Measurements from ENCODE around the gene NAT14. TPM values are rescaled to one million over a fixed set of nuclear protein-coding genes. Genes with fewer than 3 reads are reported as not detected.
"Not testable (repeated sequence)": the region's sequence is repeated elsewhere in the genome, so short reads cannot be mapped to it uniquely, and the experiment has no call there.

Gene NAT14, protein sequence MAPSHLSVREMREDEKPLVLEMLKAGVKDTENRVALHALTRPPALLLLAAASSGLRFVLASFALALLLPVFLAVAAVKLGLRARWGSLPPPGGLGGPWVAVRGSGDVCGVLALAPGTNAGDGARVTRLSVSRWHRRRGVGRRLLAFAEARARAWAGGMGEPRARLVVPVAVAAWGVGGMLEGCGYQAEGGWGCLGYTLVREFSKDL
- polyA plus RNA-seq (ENCODE audit: insufficient read length in 4 of 4), result 10 to 100 TPM; 43.6 to 68.7 (median 51.3) TPM

DNA sequence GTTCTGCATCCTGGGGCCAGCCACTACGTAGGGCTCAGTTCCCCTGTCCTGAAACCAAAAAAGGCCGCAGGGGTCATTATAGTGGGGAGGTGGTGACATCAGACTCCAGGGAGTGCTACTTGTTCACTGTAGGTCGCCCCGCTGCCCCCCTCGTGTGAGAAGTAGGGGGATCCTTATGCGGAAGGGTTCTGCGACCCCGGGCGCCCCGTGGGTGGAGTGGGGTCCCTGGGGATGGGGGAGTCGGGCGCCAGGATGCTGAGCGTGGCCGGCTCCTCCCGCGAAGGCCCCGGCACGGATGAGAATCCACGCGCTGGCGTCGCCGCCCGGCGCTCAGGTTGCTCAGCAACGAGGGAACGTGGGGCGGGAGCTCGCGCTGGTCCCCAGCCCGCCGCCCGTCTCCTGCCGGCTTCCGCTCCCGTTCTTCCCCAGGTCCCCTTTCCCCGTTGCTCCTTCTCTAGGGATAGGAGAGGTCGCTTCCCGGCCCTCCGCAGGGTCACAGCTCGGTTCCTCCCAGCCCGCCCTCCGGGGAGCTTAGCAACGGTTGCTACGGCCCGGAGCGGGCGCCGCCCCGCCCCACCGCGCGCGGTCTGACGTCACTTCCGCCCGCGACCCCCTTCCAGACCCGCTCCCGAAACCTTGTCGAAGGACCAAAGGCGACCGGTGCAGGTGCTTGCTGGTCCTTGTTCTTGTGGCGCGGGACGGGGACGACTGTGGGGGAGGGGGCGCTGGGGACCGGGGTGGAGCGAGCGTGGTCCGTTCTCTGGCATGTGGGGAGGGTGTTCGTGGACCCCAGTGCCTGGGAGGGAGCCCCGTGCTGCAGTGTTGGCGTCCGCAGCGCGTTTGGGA, at the start of gene NAT14:
TSS of gene NAT14 (plus strand) at position 596 of the 846 bp plus-strand sequence. CDS start 521 bp downstream, outside the sequence.
- peak in 1 of 4 donors; percentile 86 for DNase-seq (ENCODE audit: low read depth in 4 of 4, low spot score in 3 of 4)

DNA sequence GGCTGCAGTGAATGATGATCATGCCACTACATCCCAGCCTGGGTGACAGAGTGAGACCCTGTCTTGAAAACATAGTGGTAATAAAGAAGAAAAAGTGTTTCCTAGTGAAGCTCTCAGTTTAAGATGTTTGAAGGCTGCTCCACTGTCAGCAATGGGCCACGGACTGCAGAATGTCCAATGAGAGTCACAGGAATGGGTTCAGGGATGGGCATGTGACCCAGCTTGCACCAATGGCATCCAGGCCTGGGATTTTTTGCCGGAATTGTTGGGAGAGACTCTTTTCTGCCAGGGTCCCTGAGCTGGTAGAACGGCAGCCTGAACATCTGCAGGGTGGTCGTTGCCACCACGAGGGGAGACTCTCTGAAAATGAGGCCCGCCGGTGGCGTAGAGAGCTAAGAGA, 48.1 kb upstream of the NAT14 start:
- no peak for DNase-seq (ENCODE audit: low read depth in 4 of 4, low spot score in 3 of 4)

DNA sequence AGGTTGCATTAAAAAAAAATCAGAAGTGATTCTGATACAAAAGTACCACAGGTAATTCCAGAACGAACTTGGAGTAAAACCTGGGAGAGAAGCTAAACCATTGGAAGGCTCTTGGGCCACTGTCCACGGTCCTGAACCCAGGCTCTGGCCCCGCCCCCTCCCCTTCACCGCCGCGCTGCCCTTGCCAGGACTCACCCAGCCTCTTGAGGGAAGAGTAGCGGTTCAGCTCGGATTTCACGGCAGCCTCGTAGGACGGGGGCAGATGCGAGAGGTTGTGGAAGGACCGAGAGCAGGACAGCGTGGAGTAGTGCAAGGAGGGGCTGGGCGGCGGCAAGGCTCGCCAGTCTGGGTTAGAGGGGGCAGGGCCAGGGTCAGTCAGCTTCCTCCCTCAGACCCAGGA, 47.6 kb upstream of the NAT14 start:
- DNase-seq (ENCODE audit: low read depth in 4 of 4, low spot score in 3 of 4), result no peak

DNA sequence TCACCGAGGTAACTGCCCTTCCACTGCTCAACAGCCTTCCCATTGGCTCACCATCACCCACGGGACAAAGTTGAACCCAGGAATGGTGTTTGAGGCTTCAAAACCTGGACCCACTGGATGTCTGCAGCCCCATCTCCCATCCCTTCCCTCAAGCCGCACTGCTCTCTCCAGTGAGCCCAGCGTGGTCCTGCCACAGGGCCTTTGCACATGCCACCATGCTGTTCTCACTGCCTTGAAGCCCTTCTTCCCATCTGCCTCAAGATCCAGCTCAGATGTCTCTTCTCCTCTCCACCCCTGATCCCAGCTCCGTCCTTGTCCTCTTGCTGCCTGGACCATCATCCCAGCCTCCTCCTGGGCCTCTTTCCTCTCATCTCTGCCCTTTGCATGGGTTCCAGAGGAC, 45.9 kb upstream of the NAT14 start:
- DNase-seq (ENCODE audit: low read depth in 4 of 4, low spot score in 3 of 4), result no peak

DNA sequence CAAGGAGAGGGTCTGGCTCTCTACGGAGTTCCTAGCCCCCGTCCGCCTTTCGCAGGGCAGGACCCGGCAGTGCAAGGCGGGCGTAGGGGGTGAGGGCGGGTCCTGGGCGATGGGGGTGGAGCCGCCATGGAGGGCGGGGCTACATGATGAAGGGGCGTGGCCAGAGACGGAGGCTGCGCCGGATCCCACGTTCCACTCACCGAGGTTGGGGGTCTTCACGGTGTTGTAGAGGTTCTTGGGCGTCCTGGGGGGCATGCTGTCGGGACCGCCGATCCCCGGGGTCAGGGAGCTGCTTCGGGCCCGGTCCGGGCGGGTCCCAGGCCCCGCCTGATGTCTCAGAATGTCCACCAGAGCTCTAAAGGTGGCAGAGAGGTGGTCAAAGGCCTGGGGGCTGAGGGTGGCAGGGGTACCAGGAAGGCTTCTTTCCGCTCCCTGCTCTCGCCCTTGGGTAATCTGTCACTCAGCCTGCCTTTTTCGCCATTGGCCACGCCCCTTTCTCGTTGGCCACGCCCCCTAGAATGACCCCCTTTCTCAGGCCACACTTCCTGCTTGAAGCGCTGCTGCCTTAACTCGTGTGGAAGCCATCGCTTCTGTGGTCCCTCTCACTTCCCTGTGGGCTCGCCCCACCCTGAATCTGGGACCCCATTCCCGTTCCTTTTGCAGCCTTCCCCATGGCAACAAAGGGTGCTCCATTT, 44.4 kb upstream of the NAT14 start:
- DNase-seq (ENCODE audit: low read depth in 4 of 4, low spot score in 3 of 4), result no peak

DNA sequence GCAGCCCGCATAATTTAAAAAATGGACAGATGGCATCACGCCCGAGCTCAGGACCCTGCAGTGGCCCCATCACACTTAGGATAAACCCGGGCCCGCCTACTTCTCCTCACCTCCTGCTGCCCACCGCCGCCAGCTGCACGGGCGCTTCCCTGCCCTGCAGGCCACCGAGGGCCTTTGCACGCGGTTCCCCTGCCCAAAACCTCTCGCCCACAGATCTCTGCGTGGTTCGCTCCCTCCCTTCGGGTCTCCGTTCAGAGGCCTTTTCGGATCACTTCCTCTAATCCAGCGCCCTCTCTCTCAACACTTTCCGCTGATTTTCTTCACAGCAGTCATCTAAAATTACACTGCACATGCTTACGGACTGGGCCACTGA, 43.7 kb upstream of the NAT14 start:
- DNase-seq (ENCODE audit: low read depth in 4 of 4, low spot score in 3 of 4), result no peak

DNA sequence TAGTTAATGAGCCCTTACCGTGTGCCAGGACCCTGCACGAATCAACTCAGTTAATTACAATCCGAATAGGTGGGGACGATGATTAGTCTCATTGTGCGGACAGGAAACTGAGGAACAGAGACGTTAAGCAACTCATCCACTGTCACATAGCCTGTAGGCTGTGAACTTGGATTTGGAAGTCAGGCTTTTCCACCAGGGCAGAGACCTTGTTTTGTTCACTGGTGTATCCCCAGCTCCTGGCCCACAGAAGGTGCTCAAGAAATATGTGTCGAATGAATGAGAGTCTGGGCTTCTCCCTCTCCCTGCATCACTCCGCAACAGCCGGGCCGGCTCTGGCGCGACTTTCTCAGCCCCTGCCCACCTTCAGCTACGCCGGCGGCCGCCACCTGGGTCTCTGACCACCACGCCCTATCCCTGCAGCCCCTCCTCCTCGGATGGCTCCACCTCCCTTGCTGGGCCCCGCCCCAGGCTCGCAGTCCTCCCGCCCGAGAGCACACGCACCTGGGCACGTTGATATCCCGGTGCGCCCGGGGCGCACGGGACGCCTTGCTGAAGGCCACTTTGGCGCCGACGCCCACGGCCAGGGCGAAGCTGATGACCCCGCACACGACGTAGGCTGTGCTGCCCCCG, 43.2 kb upstream of the NAT14 start:
- no peak for DNase-seq (ENCODE audit: low read depth in 4 of 4, low spot score in 3 of 4)

DNA sequence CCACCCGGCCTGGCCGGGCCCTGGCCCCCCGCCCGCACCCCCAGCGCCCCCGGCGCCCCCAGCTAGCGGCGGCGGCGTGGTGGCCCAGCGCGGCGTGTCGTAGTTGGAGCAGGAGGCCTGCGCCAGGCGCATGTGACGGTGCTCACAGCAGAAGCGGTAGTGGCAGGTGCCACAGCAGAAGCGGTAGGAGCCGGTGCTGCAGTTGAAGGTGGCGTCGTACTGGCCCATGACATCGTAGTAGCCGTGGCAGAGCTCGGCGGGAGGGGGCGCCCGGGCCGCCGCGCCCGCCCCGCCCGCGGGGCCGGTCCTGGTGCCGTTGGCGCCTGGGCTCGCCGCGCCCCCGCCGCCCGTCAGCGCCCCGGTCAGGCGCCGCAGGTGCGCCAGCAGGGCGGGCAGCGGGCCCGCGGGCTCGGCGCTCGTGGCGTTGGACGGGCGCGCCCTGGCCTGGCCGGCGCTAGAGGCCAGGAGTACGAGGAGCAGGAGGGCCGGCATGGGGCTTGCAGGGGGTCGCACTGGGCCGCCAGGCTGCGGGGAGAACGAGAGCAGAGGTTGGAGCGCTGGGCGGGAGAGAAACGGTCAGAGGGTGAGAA, 42.5 kb upstream of the NAT14 start:
- DNase-seq (ENCODE audit: low read depth in 4 of 4, low spot score in 3 of 4), result no peak

DNA sequence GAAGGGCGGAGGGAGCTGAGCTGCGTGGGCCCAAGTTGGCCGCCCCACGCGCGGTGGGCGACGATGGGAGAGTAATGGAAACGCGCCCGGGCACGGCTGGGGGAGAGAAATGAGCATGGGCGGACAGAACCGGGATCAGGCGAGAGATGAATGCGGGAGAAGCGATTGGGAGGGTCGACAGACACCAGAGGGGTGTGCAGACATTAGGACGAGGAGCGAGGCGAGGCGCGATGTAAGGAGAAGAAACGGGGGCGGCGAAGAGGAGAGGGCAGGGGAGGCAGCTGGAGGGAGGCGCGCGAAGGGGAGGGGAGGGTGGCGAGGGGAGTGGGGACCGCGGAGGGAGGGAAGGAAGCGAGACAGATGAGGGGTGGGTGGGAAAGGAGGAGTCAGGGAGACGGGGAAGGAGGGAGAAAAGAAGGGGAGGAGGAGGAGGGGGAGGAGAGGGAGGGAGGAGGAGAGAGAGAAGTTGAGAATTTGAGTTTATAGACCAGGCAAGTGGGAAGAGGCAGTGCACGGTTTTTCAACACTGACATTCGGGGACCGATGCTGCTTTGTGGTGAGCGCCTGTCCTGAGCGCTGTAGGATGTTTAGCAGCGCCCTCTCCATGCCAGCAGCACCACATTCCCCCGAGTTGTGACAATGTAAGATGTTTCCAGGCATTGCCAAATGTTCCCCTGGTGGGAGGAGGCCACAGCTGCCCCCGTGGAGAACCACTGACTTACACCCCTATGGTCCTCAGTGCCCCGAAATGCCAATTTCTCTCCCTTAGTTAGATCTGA, 41.8 kb upstream of the NAT14 start, which contains the start of gene SHISA7:
TSS of gene SHISA7 (minus strand) at position 256 of the 779 bp plus-strand sequence. CDS start 437 bp downstream, outside the sequence.
- DNase-seq (ENCODE audit: low read depth in 4 of 4, low spot score in 3 of 4), result no peak

DNA sequence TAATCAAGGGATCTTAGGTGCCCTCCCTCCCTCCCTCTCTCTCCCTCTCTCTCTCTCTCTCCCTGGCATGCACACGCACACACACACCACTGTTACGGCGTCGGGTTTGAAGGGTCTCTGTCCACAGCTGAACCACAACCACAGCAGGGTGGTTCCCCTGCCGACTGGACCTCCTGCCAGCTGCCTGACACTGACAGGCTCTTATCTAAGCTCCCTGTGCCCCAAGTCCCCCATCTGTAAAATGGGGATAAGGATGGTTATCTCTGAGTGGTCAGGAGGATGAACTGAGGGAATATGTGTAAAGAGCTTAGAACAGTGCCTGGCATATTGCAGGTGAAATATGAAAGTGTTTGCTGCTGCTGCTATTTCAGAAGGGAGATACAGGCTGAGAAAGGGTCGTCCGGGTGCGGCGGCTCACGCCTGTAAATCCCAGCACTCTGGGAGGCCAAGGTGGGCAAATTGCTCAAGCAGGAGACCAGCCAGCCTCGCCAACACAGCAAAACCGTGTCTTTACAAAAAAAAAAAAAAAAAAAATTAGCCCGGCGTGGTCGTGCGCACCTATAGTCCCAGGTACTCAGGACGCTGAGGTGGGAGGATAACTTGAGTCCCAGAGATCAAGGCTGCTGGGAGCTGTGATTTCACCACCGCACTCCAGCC, 41.0 kb upstream of the NAT14 start:
- DNase-seq (ENCODE audit: low read depth in 4 of 4, low spot score in 3 of 4), result no peak

DNA sequence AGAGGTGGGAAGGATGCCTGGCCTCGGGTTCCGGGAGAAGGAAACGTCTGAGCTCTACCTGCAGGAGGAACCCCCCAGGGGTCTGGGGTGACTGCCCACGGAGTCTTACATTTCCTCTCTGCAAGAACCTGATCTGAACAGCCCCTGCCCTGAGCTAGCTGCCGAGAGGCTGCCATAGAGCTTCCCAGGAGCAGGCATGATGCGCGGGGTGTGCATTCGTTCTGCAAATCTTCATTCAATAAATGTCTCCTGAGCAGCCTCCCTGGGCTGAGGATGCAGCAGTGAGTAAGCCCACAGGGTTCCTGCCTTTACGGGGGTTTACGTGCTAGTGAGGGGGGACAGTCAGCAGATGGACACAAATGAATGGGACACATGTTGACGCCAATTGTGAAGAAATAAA, 40.3 kb upstream of the NAT14 start:
- no peak for DNase-seq (ENCODE audit: low read depth in 4 of 4, low spot score in 3 of 4)

DNA sequence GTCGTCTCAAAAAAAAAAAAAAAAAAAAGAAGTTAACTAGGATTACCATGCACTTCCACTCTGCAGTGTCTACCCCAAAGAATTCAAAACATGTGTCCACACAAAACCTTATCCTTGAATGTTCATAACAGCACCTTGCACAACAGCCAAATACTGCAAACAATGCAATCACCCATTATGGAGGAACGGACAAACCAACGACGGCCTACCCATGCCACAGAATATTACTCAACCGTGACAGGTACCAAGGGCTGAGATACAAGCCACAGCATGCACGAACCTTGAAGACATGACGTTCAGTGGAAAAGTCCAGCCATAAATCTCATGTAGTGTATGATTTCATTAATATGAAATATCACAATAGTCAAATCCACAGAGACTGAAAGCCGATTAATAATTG, 38.9 kb upstream of the NAT14 start:
- no peak for DNase-seq (ENCODE audit: low read depth in 4 of 4, low spot score in 3 of 4)

DNA sequence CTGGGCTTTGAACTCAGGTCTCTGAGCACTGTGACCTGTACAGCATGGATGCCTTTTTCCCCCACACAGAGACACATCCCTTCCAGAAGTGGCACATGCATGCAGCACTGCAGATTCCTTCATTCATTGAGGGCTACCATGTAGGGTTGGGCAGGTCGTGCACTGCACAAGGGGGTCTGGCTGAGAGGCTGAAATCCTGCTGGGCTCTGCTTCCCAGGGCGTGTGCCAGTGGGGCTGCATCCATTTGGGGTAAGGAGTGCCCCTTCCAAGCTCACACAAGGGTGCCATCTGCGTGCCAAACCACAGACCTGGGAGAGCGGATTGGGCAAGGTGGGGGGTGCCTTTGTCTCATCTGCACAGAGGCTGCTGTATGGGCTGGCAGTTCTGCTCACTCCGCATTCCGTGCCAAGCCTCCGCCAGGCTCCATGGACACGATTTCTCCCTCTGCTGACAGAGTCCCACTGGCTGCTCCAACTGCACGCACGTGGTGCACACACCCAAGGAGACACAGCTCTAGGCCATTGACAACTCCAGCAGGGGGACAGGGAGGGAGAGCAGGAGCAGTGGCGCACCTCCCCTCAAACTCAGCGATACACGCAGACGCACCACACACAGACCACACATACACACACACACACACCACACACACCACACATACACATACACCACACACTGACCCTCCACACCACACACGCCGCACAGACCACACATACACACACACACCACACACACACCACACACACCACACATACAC, 37.4 kb upstream of the NAT14 start:
- no peak for DNase-seq (ENCODE audit: low read depth in 4 of 4, low spot score in 3 of 4)

DNA sequence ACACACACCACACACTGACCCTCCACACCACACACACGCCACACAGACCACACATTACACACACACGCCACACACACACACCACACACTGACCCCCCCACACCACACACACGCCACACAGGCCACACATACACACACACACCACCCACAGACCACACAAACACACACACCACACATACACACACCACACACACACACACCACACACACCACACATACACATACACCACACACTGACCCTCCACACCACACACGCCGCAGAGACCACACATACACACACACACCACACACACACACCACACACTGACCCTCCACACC, 36.9 kb upstream of the NAT14 start:
- DNase-seq (ENCODE audit: low read depth in 4 of 4, low spot score in 3 of 4), result not testable (repeated sequence)

DNA sequence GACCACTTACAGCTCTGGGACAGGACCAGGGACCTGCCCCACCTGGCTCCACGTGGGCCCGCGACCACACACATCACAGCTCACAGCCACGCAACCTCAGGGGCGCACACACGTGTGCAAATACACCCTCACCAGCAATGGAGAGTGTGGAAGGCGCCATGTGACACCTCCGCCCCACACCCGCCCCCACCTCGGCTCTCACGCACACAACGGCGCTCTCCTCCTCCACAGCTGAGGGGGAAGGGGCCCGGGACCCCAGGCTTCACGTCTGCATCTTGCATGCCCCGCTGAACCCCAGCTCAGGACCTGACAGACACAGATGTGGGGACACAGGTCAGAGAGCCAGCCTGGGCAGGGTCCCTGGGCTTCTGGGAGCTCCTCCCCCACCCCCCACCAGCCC, 35.5 kb upstream of the NAT14 start:
- no peak for DNase-seq (ENCODE audit: low read depth in 4 of 4, low spot score in 3 of 4)

DNA sequence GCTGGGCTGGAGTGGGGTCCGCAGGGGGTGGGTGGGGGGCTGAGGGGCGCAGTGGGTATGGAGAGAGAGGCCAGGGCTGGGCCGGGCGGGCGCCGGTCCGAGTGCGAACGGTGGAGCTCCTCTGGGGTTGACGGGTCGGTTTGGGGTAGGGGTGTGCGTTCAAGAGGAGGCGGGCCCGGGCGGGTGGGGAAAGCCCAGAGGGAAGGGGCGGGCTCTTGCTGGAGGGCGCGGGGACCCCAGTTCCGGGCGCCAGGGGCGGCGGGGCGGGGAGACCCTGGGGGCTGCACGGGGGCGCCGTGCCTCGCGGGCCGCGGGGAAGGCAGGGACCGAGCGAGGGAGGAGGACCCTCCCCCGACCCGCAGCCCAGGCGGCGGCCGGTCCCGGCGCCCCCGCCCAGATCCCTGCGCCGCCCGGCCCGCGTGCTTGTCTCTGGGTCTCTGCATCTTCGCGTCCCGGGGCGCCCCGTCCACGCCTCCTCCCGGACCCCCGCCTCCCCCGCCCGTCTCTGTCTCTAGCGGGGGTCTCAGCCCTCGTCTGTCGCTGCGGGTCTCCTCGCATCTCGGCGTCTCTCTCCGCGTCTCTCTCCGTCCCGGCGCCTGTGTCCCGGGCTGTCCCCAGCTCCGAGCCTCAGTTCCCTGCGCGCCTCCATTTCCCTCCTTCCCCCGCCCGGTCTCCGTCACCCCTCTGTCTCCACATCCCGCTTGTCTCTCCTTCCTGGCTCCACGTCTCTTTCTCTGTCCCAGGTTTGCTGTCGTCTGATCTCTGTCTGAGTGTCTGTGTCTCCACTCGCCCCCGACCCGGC, 33.6 kb upstream of the NAT14 start:
- DNase-seq (ENCODE audit: low read depth in 4 of 4, low spot score in 3 of 4), result no peak

DNA sequence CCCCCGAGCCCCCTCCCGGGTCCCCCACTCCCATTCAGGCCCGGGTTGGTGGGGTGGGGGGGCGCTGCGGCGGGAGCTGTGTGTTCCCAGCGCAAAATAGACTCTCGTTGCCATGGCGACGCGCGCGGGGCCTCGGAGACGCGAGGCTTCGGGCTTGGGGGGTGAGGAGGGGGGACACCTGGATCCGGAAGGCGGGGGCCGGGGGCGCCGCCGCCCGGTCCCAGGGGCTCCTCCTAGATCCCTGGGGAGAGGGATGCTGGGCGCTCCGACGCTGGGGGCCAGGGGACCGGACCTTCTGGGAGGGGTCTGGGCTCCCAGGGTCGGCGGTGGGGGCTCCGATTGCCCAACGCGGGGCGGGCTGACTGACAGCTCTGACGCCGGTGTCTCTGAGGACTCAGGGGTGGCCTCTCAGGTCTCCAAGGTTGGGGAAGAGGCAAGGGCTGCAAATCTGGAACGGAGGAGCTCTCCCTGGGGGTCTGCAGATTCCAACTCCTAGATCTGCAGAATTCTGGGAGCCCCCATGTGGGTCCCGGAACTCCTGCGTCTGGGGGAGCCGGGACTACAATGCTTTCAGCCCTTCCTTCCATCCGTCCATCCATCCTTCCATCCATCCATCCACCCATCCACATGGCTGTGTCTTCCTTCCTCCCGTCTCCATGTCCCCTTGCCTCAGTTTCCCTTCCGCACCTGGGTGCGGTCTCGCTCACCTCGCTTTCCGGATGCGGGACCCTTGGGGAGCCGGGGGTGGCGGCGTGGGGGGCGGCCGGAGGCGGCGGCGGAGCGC, 32.8 kb upstream of the NAT14 start:
- DNase-seq (ENCODE audit: low read depth in 4 of 4, low spot score in 3 of 4), result no peak
